NB4 (cell line): ENCODE measurements around the gene CD200R1L.

ENCODE experiments used
- DNase-seq: peaks from one replicate; pipeline ENCODE4 v3.0.0; 2010; ENCODE audit warnings: low read depth
- H3K4me3 ChIP-seq: one replicate; pipeline ENCODE4 v1.5.1; 2011; ENCODE audit warnings: mild to moderate bottlenecking, low read depth, low read length, moderate library complexity
- CTCF ChIP-seq: IDR thresholded peaks from one replicate; pipeline ENCODE4 v1.5.1; 2012; ENCODE audit warnings: low read depth, low read length
- MAX ChIP-seq: IDR thresholded peaks from 2 replicates; pipeline ENCODE4 v1.6.1; 2011; ENCODE audit warnings: low read depth, low read length
- MYC ChIP-seq: IDR thresholded peaks from 2 replicates; pipeline ENCODE4 v1.6.1; 2011; ENCODE audit warnings: low read depth, low read length
- POLR2A ChIP-seq: IDR thresholded peaks from 2 replicates; pipeline ENCODE4 v1.6.1; 2011; ENCODE audit warnings: mild to moderate bottlenecking; ENCODE audit not compliant: insufficient read length; ENCODE audit errors: extremely low read depth

The CD200R1L gene

GRCh38 chr3:112817271-112817670 lies 29.4 kb downstream of the CD200R1L start:
- no peak overlapping the region for H3K4me3 ChIP-seq
- DNase-seq: no peak
- TF ChIP-seq POLR2A (no peak), MYC (no peak), CTCF (no peak), MAX (no peak)

- H3K4me3 ChIP-seq: no peak overlapping the region
- DNase-seq: no peak
- TF ChIP-seq CTCF (no peak), MYC (no peak), POLR2A (no peak), MAX (no peak)
These were observed 30.7 kb downstream of the CD200R1L start for GRCh38 chr3:112815981-112816380.

GRCh38 chr3:112814266-112814665 lies 32.4 kb downstream of the CD200R1L start:
- peak; percentile 68 for DNase-seq
- TF ChIP-seq CTCF: peak; percentile 13
- TF ChIP-seq MYC: no peak
- no peak overlapping the region for H3K4me3 ChIP-seq

GRCh38 chr3:112813723-112814171 lies 32.9 kb downstream of the CD200R1L start:
- DNase-seq: peak; percentile 95
- no peak for TF ChIP-seq MYC
- peak; percentile 63 for TF ChIP-seq MAX
- TF ChIP-seq POLR2A: no peak
- TF ChIP-seq CTCF: no peak
- no peak overlapping the region for H3K4me3 ChIP-seq

- DNase-seq: peak; percentile 10
- TF ChIP-seq MAX (no peak), MYC (no peak), POLR2A (no peak), CTCF (no peak)
- H3K4me3 ChIP-seq: no peak overlapping the region
These were observed 33.6 kb downstream of the CD200R1L start for GRCh38 chr3:112813016-112813415.

GRCh38 chr3:112811917-112812660 lies 34.6 kb downstream of the CD200R1L start:
- TF ChIP-seq MYC (no peak), POLR2A (no peak), MAX (peak; percentile 53), CTCF (no peak)
- H3K4me3 ChIP-seq: no peak overlapping the region
- peak; percentile 60 for DNase-seq
